Tibial nerve (tissue), 4 donors: ENCODE measurements around the gene TUBGCP5. TPM values are rescaled to one million over a fixed set of nuclear protein-coding genes. Genes with fewer than 3 reads are reported as not detected.

Experiments
- DNase-seq, 2 donors: peaks; one replicate each; pipeline ENCODE4 v3.0.0-alpha.2; 2019; ENCODE audit warnings: low spot score in 2 of 2
- H3K27ac ChIP-seq, 4 donors: fragments of 200-600 bp; sonication (generic) in 3 of 4; one replicate each; pipeline ENCODE4 v1.5.1; 2017 to 2019; ENCODE audit warnings: mild to moderate bottlenecking in 1 of 4
- H3K27me3 ChIP-seq, 2 donors: fragments of 200-600 bp; sonication (generic) in 1 of 2; one replicate each; pipeline versions ENCODE4 v1.5.1 to v1.6.0; 2017 to 2019
- H3K36me3 ChIP-seq, 3 donors: fragments of 200-600 bp; sonication (generic); one replicate each; pipeline ENCODE4 v1.5.1; 2018 to 2019
- H3K4me1 ChIP-seq, 4 donors: fragments of 200-600 bp; sonication (generic) in 3 of 4; one replicate each; pipeline ENCODE4 v1.5.1; 2017 to 2019
- H3K4me3 ChIP-seq, 4 donors: fragments of 200-600 bp; sonication (generic) in 3 of 4; one replicate each; pipeline ENCODE4 v1.5.1; 2017 to 2019; ENCODE audit warnings: mild to moderate bottlenecking in 1 of 4, moderate library complexity in 1 of 4
- H3K9me3 ChIP-seq, 4 donors: fragments of 200-600 bp; sonication (generic) in 3 of 4; one replicate each; pipeline ENCODE4 v1.5.1; 2017 to 2019
- CTCF ChIP-seq, 5 experiments: fragments of 200-600 bp in 3 of 5; fragments of 450-650 bp in 2 of 5; sonication (generic) in 3 of 5; IDR thresholded peaks; one replicate each; pipeline ENCODE4 v1.5.1; 2016 to 2019; ENCODE audit warnings: antibody characterized with exemption in 5 of 5, mild to moderate bottlenecking in 3 of 5, moderate library complexity in 2 of 5
- EP300 ChIP-seq, 2 donors: sonication (generic); formaldehyde crosslinking; IDR thresholded peaks; one replicate each; pipeline ENCODE4 v1.6.1; 2017; ENCODE audit warnings: antibody characterized with exemption in 2 of 2, mild to moderate bottlenecking in 1 of 2
- POLR2A ChIP-seq, 2 donors: fragments of 450-650 bp; IDR thresholded peaks; one replicate each; pipeline ENCODE4 v1.6.1; 2017; ENCODE audit warnings: antibody characterized with exemption in 2 of 2, mild to moderate bottlenecking in 2 of 2, moderate library complexity in 2 of 2
- WGBS, 2 donors: methylation state at CpG; one replicate each; pipeline ENCODE4 v1.1.5; 2018; 5-methylcytosine and 5-hydroxymethylcytosine counted together
- total RNA-seq, 4 donors: library from RNA; depleted of rRNA; stranded (reverse); fragments of >200 nt; gene quantifications; one replicate each; pipeline ENCODE4 v1.1.0, GENCODE V29; 2016

TUBGCP5 gene
- total RNA-seq, 4 donors from 2014 or later, result 26.3 to 47.3 (median 31.6) TPM

GRCh38 chr15:22973286-22973685, 66.1 kb downstream of the TUBGCP5 start:
- WGBS, 2 donors, result 57 to 63% methylated on average over 5 of the region's 5 CpGs
- DNase-seq, result no peak
- Histone ChIP-seq H3K27me3 (no peaks in the 10 kb centered on the region), H3K9me3 (peaks cover 0 to 5% (median 0%) of the 10 kb centered on the region in 4 donors), H3K27ac (no peak overlapping the region), H3K4me1 (peaks cover 0 to 32% (median 2%) of the 10 kb centered on the region in 4 donors), H3K4me3 (no peak overlapping the region), H3K36me3 (peaks cover 0 to 8% (median 0%) of the 10 kb centered on the region in 3 donors)
- TF ChIP-seq EP300 (IDR thresholded peaks at IDR 0.05) (no peak), CTCF (IDR thresholded peaks at IDR 0.05) (no peak), POLR2A (IDR thresholded peaks at IDR 0.05) (no peak)

- H3K9me3 ChIP-seq, result peaks cover 0 to 5% (median 0%) of the 10 kb centered on the region in 4 donors
- no peaks in the 10 kb centered on the region for H3K27me3 ChIP-seq
- peaks cover 0 to 8% (median 0%) of the 10 kb centered on the region in 3 donors for H3K36me3 ChIP-seq
- no peak for TF ChIP-seq POLR2A (IDR thresholded peaks at IDR 0.05)
- no peak for TF ChIP-seq EP300 (IDR thresholded peaks at IDR 0.05)
- no peak for TF ChIP-seq CTCF (IDR thresholded peaks at IDR 0.05)
- no peak overlapping the region for H3K4me3 ChIP-seq
- DNase-seq, result no peak
- WGBS, 2 donors, result 97 to 98% methylated on average over 3 of the region's 3 CpGs
- peaks cover 0 to 41% (median under 1%) of the 10 kb centered on the region in 4 donors for H3K4me1 ChIP-seq
- H3K27ac ChIP-seq, result no peak overlapping the region
These were observed 69.9 kb downstream of the TUBGCP5 start for GRCh38 chr15:22969489-22969888.

GRCh38 chr15:22968366-22968765, 71.0 kb downstream of the TUBGCP5 start:
- 47 to 58% methylated on average over 5 of the region's 5 CpGs for WGBS, 2 donors

GRCh38 chr15:22967084-22967770, 72.1 kb downstream of the TUBGCP5 start:
- H3K27ac ChIP-seq, result no peak overlapping the region

More at GRCh38 chr15:22968366-22968765, 71.0 kb downstream of the TUBGCP5 start:
- peaks cover 0 to 39% (median 6%) of the 10 kb centered on the region in 4 donors for H3K4me1 ChIP-seq
- TF ChIP-seq CTCF (IDR thresholded peaks at IDR 0.05) (no peak), POLR2A (IDR thresholded peaks at IDR 0.05) (no peak), EP300 (IDR thresholded peaks at IDR 0.05) (no peak)
- no peak for DNase-seq
- H3K27ac ChIP-seq, result no peak overlapping the region
- H3K27me3 ChIP-seq, result no peaks in the 10 kb centered on the region
- H3K36me3 ChIP-seq, result peaks cover 0 to 8% (median 0%) of the 10 kb centered on the region in 3 donors
- H3K4me3 ChIP-seq, result no peak overlapping the region
- peaks cover 0 to 5% (median 0%) of the 10 kb centered on the region in 4 donors for H3K9me3 ChIP-seq

More at GRCh38 chr15:22967084-22967770, 72.1 kb downstream of the TUBGCP5 start:
- 92 to 95% methylated on average over 14 to 15 of the region's 15 CpGs for WGBS, 2 donors
- H3K4me3 ChIP-seq, result no peak overlapping the region
- H3K27me3 ChIP-seq, result no peaks in the 10 kb centered on the region
- no peak for DNase-seq
- TF ChIP-seq POLR2A (IDR thresholded peaks at IDR 0.05) (no peak), EP300 (IDR thresholded peaks at IDR 0.05) (no peak), CTCF (IDR thresholded peaks at IDR 0.05) (no peak)
- H3K36me3 ChIP-seq, result peaks cover 0 to 8% (median 0%) of the 10 kb centered on the region in 3 donors
- peaks cover 0 to 47% (median 7%) of the 10 kb centered on the region in 4 donors for H3K4me1 ChIP-seq
- H3K9me3 ChIP-seq, result peaks cover 0 to 5% (median 0%) of the 10 kb centered on the region in 4 donors
